Heart left ventricle (tissue), 13 donors: Measurements from ENCODE around the gene FAM222A.

Experiments used
- CTCF ChIP-seq, 12 donors: fragments of 200-600 bp; sonication (generic) in 4 of 12; IDR thresholded peaks; one replicate each; pipeline versions ENCODE4 v1.5.0 to v1.8.0; 2018 to 2022; ENCODE audit warnings: antibody characterized with exemption in 12 of 12, mild to moderate bottlenecking in 5 of 12
- POLR2A ChIP-seq, 2 donors: fragments of 450-650 bp; IDR thresholded peaks; one replicate each; pipeline ENCODE4 v1.6.1; 2017; ENCODE audit warnings: antibody characterized with exemption in 2 of 2, mild to moderate bottlenecking in 2 of 2, moderate library complexity in 2 of 2
- donor health status: ischemic (EF 13 %, LVEDD 7.1; RV severe dilation, severe dysfunction).
- donor health status: DM: no; HTN: yes; CAD: no.
- donor health status: DM: no; HTN: no; CAD: no.
- donor health status: ischemic (EF 25% LVEDD 6.9; RV normal size, moderate dysfunction).
- donor health status: ischemic (EF 25% LVEDD 5.7; RV mildly dilated, moderate dysfunction).
- donor health status: ischemic (EF 35%, LVEDD 5.7; RV mildly dilated, moderate dysfunction).
- donor health status: nonischemic (EF 11% LVEDD 7.7; RV severe dilation, severe dysfunction).
- donor health status: DM: yes; HTN: yes; CAD: no.
- donor health status: PGD.
- donor health status: ischemic (EF 29% LVEDD 5.4; RV normal size, mild dysfunction).
- donor health status: nonischemic (EF 23%, LVEDD 6.1; RV moderate dilation, normal function).

DNA sequence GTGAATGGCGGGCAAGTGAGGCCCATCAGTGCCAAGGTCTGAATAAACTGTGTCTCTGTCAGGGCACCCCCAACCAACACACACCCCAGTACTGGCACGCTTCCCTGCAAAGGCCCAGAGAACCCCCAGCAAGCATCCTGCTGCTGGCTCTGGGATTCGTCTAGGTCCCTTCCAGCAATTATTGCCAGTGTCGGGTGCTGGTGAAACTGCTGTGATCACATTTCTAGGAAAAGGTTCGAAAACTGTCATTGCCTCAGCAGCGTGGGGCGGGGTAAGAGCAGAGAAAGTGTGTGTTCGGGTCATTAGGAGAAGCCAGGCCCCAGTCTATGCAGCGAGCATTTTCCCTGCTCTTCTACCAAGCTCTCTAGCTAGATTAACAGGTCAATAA lies 2.5 kb downstream of the FAM222A start:
- TF ChIP-seq POLR2A (IDR thresholded peaks at IDR 0.05): no peak
- no peak for TF ChIP-seq CTCF (IDR thresholded peaks at IDR 0.05)
